ENCODE data around the gene SLC26A11.

SLC26A11 gene

DNA sequence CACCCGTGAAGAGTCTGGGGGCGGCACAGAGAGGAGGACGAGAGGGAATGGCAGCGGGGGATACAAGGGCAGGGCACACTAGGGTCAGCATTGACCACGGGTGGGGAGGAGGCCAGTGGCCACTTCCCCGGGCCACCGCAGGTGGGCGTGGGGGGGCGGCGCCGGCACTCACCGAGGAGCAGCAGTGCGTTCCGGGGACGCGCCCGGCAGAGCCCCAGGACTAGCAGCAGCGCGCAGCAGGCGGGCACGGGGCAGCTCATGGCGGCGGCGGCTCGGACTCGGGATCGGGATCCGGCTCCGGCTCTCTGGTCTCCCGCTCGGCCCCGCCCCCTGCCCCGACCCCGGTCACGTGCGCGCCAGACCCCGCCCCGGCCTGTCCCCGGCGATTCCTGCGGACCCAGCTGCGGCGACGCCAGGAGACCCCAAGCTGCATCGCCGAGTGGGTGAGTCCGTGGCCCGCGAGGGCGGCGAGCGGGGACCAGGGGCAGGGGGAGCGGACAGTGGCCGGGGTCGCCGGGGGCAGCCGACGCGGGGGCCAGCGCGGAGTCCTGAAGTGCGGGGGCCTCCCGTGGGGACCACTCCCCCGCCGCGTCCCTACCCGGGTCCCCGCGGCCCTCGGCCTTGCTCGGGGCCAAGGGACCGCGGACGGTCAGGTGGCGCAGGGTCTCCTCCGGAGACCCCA is at the start of gene SLC26A11, which contains the start of gene SGSH:
SLC26A11 (plus strand) TSS at position 374 of the 682 bp plus-strand sequence. CDS start 1,134 bp downstream, outside the sequence.
SGSH (minus strand) TSS at position 280 of the 682 bp plus-strand sequence; CDS start at position 260, 20 bp downstream.
- DNase-seq, result peak in 47 of 56 donors; percentile 18 to 80 (median 53)

- no peak for DNase-seq
Observed at GRCh38 chr17:80171681-80172080, 48.5 kb upstream of the SLC26A11 start.

GRCh38 chr17:80173126-80173525 is 47.1 kb upstream of the SLC26A11 start:
- no peak for DNase-seq

GRCh38 chr17:80173916-80174315 is 46.3 kb upstream of the SLC26A11 start:
- DNase-seq, result no peak

- DNase-seq, result no peak
Observed at GRCh38 chr17:80176757-80177156, 43.5 kb upstream of the SLC26A11 start.

DNA sequence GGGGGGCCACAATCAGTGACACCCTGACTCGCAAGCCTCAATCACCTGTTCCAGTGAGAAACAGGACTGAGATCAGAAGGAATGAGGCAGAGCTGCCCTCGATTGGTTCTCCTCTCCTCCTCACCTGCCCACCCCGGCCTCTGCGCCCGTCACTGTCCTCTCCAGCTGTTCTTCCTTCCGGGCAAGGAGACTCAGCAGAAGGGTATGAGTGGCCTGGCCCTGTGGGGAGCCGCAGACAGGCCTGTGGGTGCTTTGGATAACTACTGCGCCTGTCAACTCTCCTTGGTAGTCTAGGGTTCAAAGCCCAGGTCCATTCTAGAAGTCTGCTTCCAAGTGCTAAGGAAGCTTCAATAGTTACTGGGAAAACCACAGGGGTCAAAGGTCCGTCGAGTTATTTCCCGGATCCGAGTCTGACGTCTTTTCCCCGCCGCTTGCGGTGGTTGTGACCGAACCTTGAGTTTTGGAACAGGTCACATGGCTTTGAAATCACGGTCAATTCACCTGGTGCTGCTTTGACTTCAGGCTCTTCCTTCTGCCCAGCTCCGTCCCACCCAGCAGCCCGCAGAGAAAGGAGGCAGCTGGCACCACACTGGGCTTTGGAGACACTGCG is 42.1 kb upstream of the SLC26A11 start:
- DNase-seq, result no peak

DNA sequence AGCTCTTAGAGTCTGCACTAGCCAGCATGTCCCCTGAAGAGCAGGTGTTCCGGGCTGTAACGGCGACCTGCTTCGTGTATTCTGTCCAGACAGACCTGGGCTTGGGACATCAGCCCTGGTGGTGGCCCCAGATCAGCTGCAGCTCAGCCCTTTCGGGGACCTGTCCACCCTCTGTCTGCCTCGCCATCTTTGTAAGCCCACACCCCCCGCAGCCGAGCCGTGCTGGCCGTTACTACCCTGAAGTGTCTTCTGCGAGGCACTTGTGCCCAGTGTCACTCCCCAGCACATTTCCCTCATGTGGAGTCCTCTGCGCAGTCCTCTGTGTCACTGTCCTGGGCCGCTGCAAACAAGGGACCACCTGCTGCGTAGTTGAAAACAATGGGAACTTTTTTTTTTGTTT is 40.0 kb upstream of the SLC26A11 start:
- DNase-seq, result no peak

GRCh38 chr17:80181431-80181830 is 38.8 kb upstream of the SLC26A11 start:
- DNase-seq, result no peak

DNA sequence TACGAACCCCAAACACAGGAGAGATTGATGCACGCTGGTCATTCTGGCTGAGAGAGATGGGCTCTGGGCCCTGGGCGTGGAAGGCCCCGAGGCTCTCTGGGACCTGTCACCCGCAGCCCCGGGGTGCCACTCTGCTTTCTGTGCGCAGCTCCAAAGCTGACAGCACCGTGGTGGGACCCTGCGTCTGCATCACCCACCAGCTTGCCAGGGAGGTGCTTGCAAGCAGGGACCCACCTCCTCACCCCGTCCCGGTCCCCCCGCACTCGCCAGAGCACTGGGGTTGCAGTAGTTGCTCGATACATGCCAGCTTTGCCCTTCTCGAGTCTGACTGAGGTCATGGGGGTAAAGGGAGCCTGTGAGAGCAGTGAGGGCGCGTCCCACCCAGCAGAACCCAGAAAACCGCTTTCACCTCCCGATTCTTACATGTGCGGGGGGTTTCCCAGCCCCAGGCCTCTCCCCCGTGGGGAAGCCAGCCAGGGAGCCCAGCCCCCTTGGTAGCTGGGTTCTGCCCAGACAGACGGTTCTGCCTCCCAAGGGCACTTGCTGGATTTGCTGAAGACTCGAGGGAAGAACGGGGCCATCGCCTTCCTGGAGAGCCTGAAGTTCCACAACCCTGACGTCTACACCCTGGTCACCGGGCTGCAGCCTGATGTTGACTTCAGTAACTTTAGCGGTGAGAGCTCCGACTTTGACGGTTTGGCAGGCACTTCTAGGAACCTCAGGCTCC is 37.9 kb upstream of the SLC26A11 start:
- DNase-seq, result no peak

DNA sequence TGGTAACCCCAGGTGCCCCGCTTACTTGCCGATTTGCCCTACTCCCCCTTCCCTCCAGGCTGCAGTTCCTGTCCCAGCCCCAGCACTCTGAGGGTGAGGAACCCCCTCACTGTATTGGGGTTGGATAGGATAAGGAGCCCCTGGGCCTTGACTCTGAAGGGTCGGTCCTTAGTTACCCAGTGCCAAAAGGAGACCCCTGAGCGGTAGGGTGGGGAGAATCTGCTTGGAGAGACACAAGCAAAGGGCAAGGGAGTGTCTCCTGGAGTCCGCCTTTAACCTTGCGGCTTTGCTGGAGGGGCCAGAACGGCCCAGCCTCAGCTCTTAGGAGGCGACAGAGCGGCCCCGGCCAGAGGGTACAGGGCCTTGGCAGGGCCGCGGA is 37.4 kb upstream of the SLC26A11 start:
- no peak for DNase-seq

DNA sequence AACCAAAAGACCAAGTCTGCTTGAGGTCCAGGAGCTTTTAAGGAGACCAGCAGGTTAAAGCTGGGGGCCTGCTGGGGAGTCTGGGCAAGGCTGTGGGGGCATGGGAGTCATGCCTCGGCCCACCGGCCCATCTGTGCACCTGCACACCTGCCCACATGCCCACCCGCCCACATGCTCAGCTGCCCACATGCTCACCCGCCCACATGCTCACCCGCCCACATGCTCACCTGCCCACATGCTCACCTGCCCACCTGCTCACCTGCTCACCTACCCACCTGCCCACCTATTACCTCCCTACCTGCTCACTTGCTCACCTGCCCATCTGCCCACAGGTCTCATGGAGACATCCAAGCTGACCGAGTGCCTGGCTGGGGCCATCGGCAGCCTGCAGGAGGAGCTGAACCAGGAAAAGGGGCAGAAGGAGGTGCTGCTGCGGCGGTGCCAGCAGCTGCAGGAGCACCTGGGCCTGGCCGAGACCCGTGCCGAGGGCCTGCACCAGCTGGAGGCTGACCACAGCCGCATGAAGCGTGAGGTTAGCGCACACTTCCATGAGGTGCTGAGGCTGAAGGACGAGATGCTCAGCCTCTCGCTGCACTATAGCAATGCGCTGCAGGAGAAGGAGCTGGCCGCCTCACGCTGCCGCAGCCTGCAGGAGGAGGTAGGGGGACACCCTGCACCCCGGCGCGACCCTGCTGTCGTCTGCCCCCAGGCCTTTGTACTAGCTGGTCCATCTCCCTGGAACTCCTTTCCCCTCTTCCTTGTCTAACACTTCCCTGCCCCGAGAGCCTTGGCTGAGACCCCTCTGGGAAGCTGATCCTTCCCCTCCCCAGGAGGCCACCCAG is 36.4 kb upstream of the SLC26A11 start:
- DNase-seq, result no peak

GRCh38 chr17:80184423-80184714 is 35.9 kb upstream of the SLC26A11 start:
- peak in 2 of 56 donors; percentile 8 to 12 for DNase-seq

DNA sequence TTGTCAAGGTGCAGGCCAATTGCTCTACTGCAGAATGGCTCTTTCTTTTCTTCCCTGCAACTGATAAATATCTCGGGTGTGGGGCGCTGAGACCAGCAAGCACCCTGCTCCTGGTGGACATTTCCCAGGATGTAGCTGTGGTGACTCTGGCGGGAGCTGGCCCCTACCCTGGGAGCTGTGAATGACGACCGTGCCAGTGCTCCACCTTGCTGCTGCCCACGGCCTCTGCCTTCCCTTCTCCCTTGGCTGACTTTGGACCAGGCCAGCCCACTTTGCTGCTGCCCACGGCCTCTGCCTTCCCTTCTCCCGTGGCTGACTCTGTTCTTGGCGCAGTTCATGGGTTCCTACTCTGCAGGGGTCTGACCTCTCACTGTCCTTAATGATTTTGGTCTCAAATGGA is 34.3 kb upstream of the SLC26A11 start:
- DNase-seq, result no peak

DNA sequence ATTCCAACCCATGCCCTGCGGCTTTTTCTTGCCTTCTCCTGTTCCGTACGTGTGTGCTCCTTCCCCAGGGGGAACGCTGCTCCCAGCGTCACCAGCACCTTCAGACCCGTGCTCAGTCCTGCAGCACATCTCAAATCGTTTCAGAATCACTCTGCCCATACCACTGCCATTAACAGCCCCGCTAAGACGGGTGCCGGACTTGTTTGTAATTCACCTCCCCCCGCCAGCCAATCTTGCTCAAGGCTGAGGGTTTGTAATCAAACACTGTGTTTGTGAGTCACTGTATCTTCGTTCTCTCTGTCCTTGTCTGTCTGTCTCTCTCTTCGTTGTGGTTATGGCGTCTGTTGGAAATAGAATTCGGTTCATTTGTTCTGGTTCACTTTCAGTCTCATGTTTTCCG is 33.1 kb upstream of the SLC26A11 start:
- no peak for DNase-seq

DNA sequence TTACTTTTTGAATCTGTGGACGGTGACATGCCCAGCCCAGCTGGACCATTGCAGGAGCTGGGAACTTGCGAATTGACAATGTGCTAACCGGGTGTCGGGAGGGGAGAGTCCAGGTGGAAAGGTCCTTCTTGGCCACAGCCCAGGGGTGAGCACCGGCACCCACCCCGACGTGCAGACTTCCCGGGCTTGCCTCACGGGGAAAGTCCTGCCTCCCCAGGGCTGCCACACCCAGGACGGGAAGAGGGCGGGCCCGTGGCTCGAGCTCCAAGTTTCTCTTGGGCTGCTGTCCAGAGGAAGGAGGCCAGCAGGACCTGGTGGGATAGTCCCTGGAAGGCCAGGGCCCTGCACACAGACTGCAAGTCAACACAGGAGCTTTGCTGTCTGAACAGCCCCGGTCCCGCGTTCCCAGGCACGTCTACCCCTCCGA is 32.7 kb upstream of the SLC26A11 start:
- no peak for DNase-seq

- DNase-seq, result no peak
Observed at GRCh38 chr17:80189611-80190010, 30.6 kb upstream of the SLC26A11 start.

- no peak for DNase-seq
Observed at GRCh38 chr17:80190716-80191115, 29.5 kb upstream of the SLC26A11 start.

GRCh38 chr17:80191192-80191591 is 29.0 kb upstream of the SLC26A11 start:
- no peak for DNase-seq

DNA sequence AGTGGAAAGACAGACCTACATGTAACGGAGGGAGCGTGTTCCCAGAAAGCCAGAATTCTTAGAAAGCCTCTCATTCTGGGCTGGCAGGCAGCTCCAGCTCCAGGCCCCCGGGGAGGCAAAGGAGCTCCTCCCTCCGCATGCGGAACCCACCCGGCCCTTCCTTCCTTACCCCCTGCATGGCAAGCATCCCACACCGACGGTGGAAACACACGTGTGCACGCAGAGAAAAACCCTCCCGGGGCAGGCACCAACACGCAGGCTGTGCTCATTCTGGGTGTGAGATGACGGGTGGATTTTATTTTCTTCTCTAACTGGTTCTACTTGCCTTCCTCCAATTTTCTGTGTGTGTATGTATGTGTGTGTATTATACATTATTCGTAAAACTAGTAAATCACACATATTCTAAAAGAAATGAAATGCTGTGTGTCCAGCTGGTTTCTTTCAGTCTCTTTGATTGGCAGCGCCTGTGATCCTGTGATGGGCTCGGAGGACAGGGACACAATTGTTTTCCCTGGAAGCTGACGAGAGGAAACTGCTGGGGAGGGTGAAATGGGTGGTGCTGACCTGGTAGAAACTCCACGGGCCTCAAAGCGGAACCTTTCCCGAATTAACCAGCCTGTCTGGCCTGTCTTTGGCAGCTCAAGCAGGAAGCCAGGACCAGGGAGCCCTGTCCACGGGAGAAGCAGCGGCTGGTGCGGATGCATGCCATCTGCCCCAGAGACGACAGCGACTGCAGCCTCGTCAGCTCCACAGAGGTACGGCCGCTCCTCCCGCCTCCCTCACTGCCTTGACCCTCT is 28.2 kb upstream of the SLC26A11 start:
- DNase-seq, result peak in 43 of 56 donors; percentile 4 to 74 (median 37)

- no peak for DNase-seq
Observed at GRCh38 chr17:80195141-80195540, 25.1 kb upstream of the SLC26A11 start.
